DND-41 (cell line): ENCODE results near the gene MCM9.

Source experiments
- ATAC-seq: fragments of 200-7000 bp; cut with Tn5 transposase; 3 replicates; pipeline ENCODE4 v1.9.1; 2021; ENCODE audit warnings: low read depth; ENCODE audit not compliant: insufficient read depth
- DNase-seq: peaks from one replicate; pipeline ENCODE4 v3.0.0-alpha.2; 2020
- H2AFZ ChIP-seq: 2 replicates; pipeline ENCODE4 v1.6.0; 2012; ENCODE audit warnings: low read depth, low read length
- H3K27ac ChIP-seq: 2 replicates; pipeline ENCODE4 v1.5.1; 2012; ENCODE audit warnings: low read length, inconsistent platforms
- H3K27me3 ChIP-seq: fragments of 200-600 bp; sonication (generic); 2 replicates; pipeline ENCODE4 v1.6.0; 2012; ENCODE audit warnings: low read length, mild to moderate bottlenecking, inconsistent platforms; ENCODE audit not compliant: insufficient read depth, poor library complexity
- H3K36me3 ChIP-seq: 2 replicates; pipeline ENCODE4 v1.5.1; 2012; ENCODE audit warnings: low read length, inconsistent platforms; ENCODE audit not compliant: insufficient read depth
- H3K4me1 ChIP-seq: 2 replicates; pipeline ENCODE4 v1.5.1; 2012; ENCODE audit warnings: mild to moderate bottlenecking, low read length; ENCODE audit not compliant: insufficient read depth
- H3K4me2 ChIP-seq: 2 replicates; pipeline ENCODE4 v1.6.0; 2012; ENCODE audit warnings: mild to moderate bottlenecking, moderate library complexity, low read length, inconsistent platforms; ENCODE audit not compliant: insufficient read depth
- H3K4me3 ChIP-seq, 2 experiments: fragments of 200-600 bp in 1 of 2; shearing (Covaris generic) in 1 of 2; 2 replicates each; pipeline ENCODE4 v1.5.1; 2012 to 2016; ENCODE audit warnings: inconsistent platforms in 2 of 2, low read length in 2 of 2, mild to moderate bottlenecking in 2 of 2, low read depth in 1 of 2, moderate library complexity in 1 of 2
- H3K79me2 ChIP-seq: 2 replicates; pipeline ENCODE4 v1.6.0; 2012; ENCODE audit warnings: low read length, inconsistent platforms; ENCODE audit not compliant: insufficient read depth
- H3K9ac ChIP-seq: 2 replicates; pipeline ENCODE4 v1.6.0; 2012; ENCODE audit warnings: low read depth, mild to moderate bottlenecking, inconsistent platforms, low read length, moderate library complexity
- H3K9me3 ChIP-seq: 2 replicates; pipeline ENCODE4 v1.5.1; 2012; ENCODE audit warnings: low read length, moderate library complexity, mild to moderate bottlenecking, inconsistent platforms; ENCODE audit not compliant: insufficient read depth, severe bottlenecking
- H4K20me1 ChIP-seq: 2 replicates; pipeline ENCODE4 v1.6.0; 2012; ENCODE audit warnings: low read length; ENCODE audit not compliant: insufficient read depth
- CTCF ChIP-seq: IDR thresholded peaks from 2 replicates; pipeline ENCODE4 v1.5.1; 2012; ENCODE audit warnings: borderline replicate concordance, low read length, moderate library complexity, mild to moderate bottlenecking; ENCODE audit not compliant: poor library complexity, severe bottlenecking; ENCODE audit errors: extremely low read depth
- EZH2 ChIP-seq: IDR thresholded peaks from 3 replicates; pipeline ENCODE4 v1.6.1; 2012; ENCODE audit warnings: borderline replicate concordance, low read depth, mild to moderate bottlenecking, moderate library complexity, low read length, inconsistent platforms; ENCODE audit not compliant: severe bottlenecking

The MCM9 gene

GRCh38 chr6:118918329-118918725 lies 16.6 kb downstream of the MCM9 start:
- H2AFZ ChIP-seq, result no peak overlapping the region
- H3K4me3 ChIP-seq, result no peak overlapping the region
- no peaks in the 10 kb centered on the region for H4K20me1 ChIP-seq
- ATAC-seq (no peak), DNase-seq (no peak)
- peaks cover 92% of the 10 kb centered on the region for H3K36me3 ChIP-seq
- no peaks in the 10 kb centered on the region for H3K79me2 ChIP-seq
- no peaks in the 10 kb centered on the region for H3K9me3 ChIP-seq
- H3K27me3 ChIP-seq, result no peaks in the 10 kb centered on the region
- H3K4me1 ChIP-seq, result no peaks in the 10 kb centered on the region
- no peak overlapping the region for H3K4me2 ChIP-seq
- no peak overlapping the region for H3K9ac ChIP-seq
- TF ChIP-seq EZH2 (no peak), CTCF (no peak)
- H3K27ac ChIP-seq, result no peak overlapping the region

- H3K4me3 ChIP-seq, result no peak overlapping the region
- no peaks in the 10 kb centered on the region for H3K27me3 ChIP-seq
- no peak overlapping the region for H3K27ac ChIP-seq
- ATAC-seq (no peak), DNase-seq (no peak)
- no peaks in the 10 kb centered on the region for H3K9me3 ChIP-seq
- H3K4me1 ChIP-seq, result no peaks in the 10 kb centered on the region
- no peaks in the 10 kb centered on the region; the same call in 1 of the 2 replicates for H3K79me2 ChIP-seq
- no peak overlapping the region for H3K4me2 ChIP-seq
- H3K9ac ChIP-seq, result no peak overlapping the region
- H2AFZ ChIP-seq, result no peak overlapping the region
- H3K36me3 ChIP-seq, result peaks cover 92% of the 10 kb centered on the region
- no peaks in the 10 kb centered on the region for H4K20me1 ChIP-seq
- TF ChIP-seq CTCF (no peak), EZH2 (no peak)
Observed at GRCh38 chr6:118917546-118918328, 17.2 kb downstream of the MCM9 start.

- no peak for DNase-seq
- no peak overlapping the region for H3K9ac ChIP-seq
- no peaks in the 10 kb centered on the region; the same call in 1 of the 2 replicates for H4K20me1 ChIP-seq
- no peak overlapping the region for H3K4me2 ChIP-seq
- no peak overlapping the region for H2AFZ ChIP-seq
- no peak overlapping the region for H3K4me3 ChIP-seq
- no peak for ATAC-seq
- no peaks in the 10 kb centered on the region for H3K9me3 ChIP-seq
- no peaks in the 10 kb centered on the region for H3K27me3 ChIP-seq
- H3K27ac ChIP-seq, result no peak overlapping the region
- peaks cover 91% of the 10 kb centered on the region for H3K36me3 ChIP-seq
- TF ChIP-seq CTCF (no peak), EZH2 (no peak)
- no peaks in the 10 kb centered on the region for H3K4me1 ChIP-seq
- H3K79me2 ChIP-seq, result peaks cover under 1% of the 10 kb centered on the region; the same call in 1 of the 2 replicates
Observed at GRCh38 chr6:118914598-118914997, 20.4 kb downstream of the MCM9 start.
